OCI-LY3 (cell line): Measurements from ENCODE around the gene PHC2.

Experiments
- CTCF ChIP-seq: fragments of 200-600, 300-600 bp; sonication (generic); IDR thresholded peaks from 2 replicates; pipeline ENCODE4 v1.5.1; 2014; ENCODE audit warnings: antibody characterized with exemption, low read length, low read depth
- EZH2phosphoT487 ChIP-seq: fragments of 200-600 bp; shearing (Covaris generic); IDR thresholded peaks from 2 replicates; pipeline ENCODE4 v1.6.1; 2018; ENCODE audit warnings: antibody characterized with exemption, mixed run types, low read depth

GRCh38 chr1:33311706-33312412 is 119.0 kb downstream of the PHC2 start:
- TF ChIP-seq CTCF = no peak
- no peak for TF ChIP-seq EZH2phosphoT487
